Mesenchymal stem cell (in vitro differentiated cells and primary cell): ENCODE measurements around the gene DLK2.

ENCODE experiments used
- DNase-seq: peaks from one replicate; pipeline ENCODE4 v3.0.0-alpha.2; 2013
- H2AFZ ChIP-seq: one replicate; pipeline ENCODE4 v1.6.1; 2013; ENCODE audit warnings: low read depth, mild to moderate bottlenecking, control low read depth, inconsistent platforms, low read length, moderate library complexity
- H2AK5ac ChIP-seq: 2 replicates; pipeline ENCODE4 v1.6.1; 2013; ENCODE audit warnings: low read length, moderate library complexity, mild to moderate bottlenecking, inconsistent platforms; ENCODE audit not compliant: severe bottlenecking
- H2BK120ac ChIP-seq: one replicate; pipeline ENCODE4 v1.6.1; 2013; ENCODE audit warnings: low read depth, mild to moderate bottlenecking, inconsistent platforms, low read length, moderate library complexity
- H2BK12ac ChIP-seq, 2 experiments: one replicate each; pipeline ENCODE4 v1.6.1; 2013; ENCODE audit warnings: inconsistent platforms in 2 of 2, low read length in 2 of 2, mild to moderate bottlenecking in 2 of 2, moderate library complexity in 2 of 2, control low read depth in 1 of 2
- H2BK15ac ChIP-seq: one replicate; pipeline ENCODE4 v1.6.1; 2013; ENCODE audit warnings: mild to moderate bottlenecking, low read depth, inconsistent platforms; ENCODE audit not compliant: poor library complexity, severe bottlenecking
- H2BK5ac ChIP-seq: 2 replicates; pipeline ENCODE4 v1.6.1; 2013; ENCODE audit warnings: low read depth, mild to moderate bottlenecking, low read length, control low read depth, inconsistent platforms; ENCODE audit not compliant: poor library complexity, severe bottlenecking
- H3K14ac ChIP-seq, 2 experiments: one replicate each; pipeline ENCODE4 v1.6.1; 2013; ENCODE audit warnings: inconsistent platforms in 2 of 2, low read length in 2 of 2, control low read depth in 1 of 2, mild to moderate bottlenecking in 1 of 2, moderate library complexity in 1 of 2
- H3K18ac ChIP-seq, 2 experiments: one replicate each; pipeline ENCODE4 v1.6.1; 2013; ENCODE audit warnings: inconsistent platforms in 2 of 2, low read length in 2 of 2, control low read depth in 1 of 2, low read depth in 1 of 2, mild to moderate bottlenecking in 1 of 2
- H3K23ac ChIP-seq, 2 experiments: one replicate each; pipeline ENCODE4 v1.6.1; 2013; ENCODE audit warnings: inconsistent platforms in 2 of 2, low read length in 2 of 2, mild to moderate bottlenecking in 2 of 2, moderate library complexity in 2 of 2, control low read depth in 1 of 2
- H3K27ac ChIP-seq: 2 replicates; pipeline ENCODE4 v1.5.1; 2013; ENCODE audit warnings: mild to moderate bottlenecking, moderate library complexity, low read length, control low read depth, inconsistent platforms; ENCODE audit not compliant: poor library complexity, severe bottlenecking
- H3K27me3 ChIP-seq, 2 experiments: 2 replicates each; pipeline versions ENCODE4 v1.6.1 to v1.7.0; 2013; ENCODE audit warnings: low read length in 2 of 2, mild to moderate bottlenecking in 2 of 2, moderate library complexity in 2 of 2, control low read depth in 1 of 2, inconsistent platforms in 1 of 2; ENCODE audit not compliant: control insufficient read depth in 1 of 2, insufficient read depth in 1 of 2
- H3K36me3 ChIP-seq, 2 experiments: 2 replicates each; pipeline versions ENCODE4 v1.6.1 to v1.7.0; 2013; ENCODE audit warnings: low read length in 2 of 2, control low read depth in 1 of 2, inconsistent platforms in 1 of 2, low read depth in 1 of 2, mild to moderate bottlenecking in 1 of 2; ENCODE audit not compliant: insufficient read depth in 2 of 2, control insufficient read depth in 1 of 2
- H3K4ac ChIP-seq, 2 experiments: one replicate each; pipeline ENCODE4 v1.6.1; 2013; ENCODE audit warnings: inconsistent platforms in 2 of 2, low read length in 2 of 2, mild to moderate bottlenecking in 2 of 2, moderate library complexity in 2 of 2, control low read depth in 1 of 2, low read depth in 1 of 2
- H3K4me1 ChIP-seq: 2 replicates; pipeline ENCODE4 v1.6.1; 2013; ENCODE audit warnings: low read depth, low read length, control low read depth; ENCODE audit not compliant: control insufficient read depth, insufficient read depth
- H3K4me2 ChIP-seq: 2 replicates; pipeline ENCODE4 v1.6.1; 2013; ENCODE audit warnings: low read length, mild to moderate bottlenecking, inconsistent platforms; ENCODE audit not compliant: poor library complexity, severe bottlenecking
- H3K4me3 ChIP-seq, 2 experiments: 2 replicates each; pipeline versions ENCODE4 v1.5.1 to v1.7.0; 2013; ENCODE audit warnings: low read length in 2 of 2, mild to moderate bottlenecking in 2 of 2, control low read depth in 1 of 2, low read depth in 1 of 2; ENCODE audit not compliant: insufficient read depth in 1 of 2
- H3K79me1 ChIP-seq: replicated peaks from 2 replicates; pipeline ENCODE4 v1.6.1; 2013; ENCODE audit warnings: mild to moderate bottlenecking, control low read depth, low read length, inconsistent platforms; ENCODE audit not compliant: poor library complexity, severe bottlenecking
- H3K9ac ChIP-seq: 2 replicates; pipeline ENCODE4 v1.7.0; 2013; ENCODE audit warnings: mild to moderate bottlenecking, low read length, moderate library complexity
- H3K9me3 ChIP-seq: 2 replicates; pipeline ENCODE4 v1.7.0; 2013; ENCODE audit warnings: mild to moderate bottlenecking, low read length; ENCODE audit not compliant: control insufficient read depth
- H4K8ac ChIP-seq: one replicate; pipeline ENCODE4 v1.6.1; 2013; ENCODE audit warnings: inconsistent platforms, mild to moderate bottlenecking, low read length, moderate library complexity
- H4K91ac ChIP-seq: one replicate; pipeline ENCODE4 v1.6.1; 2013; ENCODE audit warnings: mild to moderate bottlenecking, low read length, inconsistent platforms
- WGBS: methylation state at CpG from one replicate; pipeline ENCODE4 v1.1.7; 2013; ENCODE audit warnings: mixed read lengths; 5-methylcytosine and 5-hydroxymethylcytosine counted together

Gene DLK2

GRCh38 chr6:43445576-43445975 lies 9.8 kb downstream of the DLK2 start:
- no peak overlapping the region for H2AFZ ChIP-seq
- H2AK5ac ChIP-seq = no peak overlapping the region
- H3K9ac ChIP-seq = no peak overlapping the region
- no peak overlapping the region for H3K4me2 ChIP-seq
- H3K4ac ChIP-seq = no peak overlapping the region
- H3K4me1 ChIP-seq = no peaks in the 10 kb centered on the region
- DNase-seq = no peak
- WGBS = 98% methylated on average over 16 of the region's 16 CpGs
- no peaks in the 10 kb centered on the region for H3K9me3 ChIP-seq
- H3K27ac ChIP-seq = no peak overlapping the region
- H3K36me3 ChIP-seq = peaks cover 85 to 88% of the 10 kb centered on the region in 2 experiments
- no peak overlapping the region for H3K18ac ChIP-seq
- H3K23ac ChIP-seq = no peak overlapping the region
- no peak overlapping the region for H3K4me3 ChIP-seq
- H2BK12ac ChIP-seq = no peak overlapping the region
- no peak overlapping the region for H2BK120ac ChIP-seq
- H3K79me1 ChIP-seq = no peaks in the 10 kb centered on the region
- no peak overlapping the region for H4K8ac ChIP-seq
- H2BK15ac ChIP-seq = no peak overlapping the region
- no peaks in the 10 kb centered on the region for H3K27me3 ChIP-seq
- no peak overlapping the region for H4K91ac ChIP-seq
- H3K14ac ChIP-seq = no peak overlapping the region
- H2BK5ac ChIP-seq = no peak overlapping the region

GRCh38 chr6:43444582-43444981 lies 10.8 kb downstream of the DLK2 start:
- Histone ChIP-seq H3K4me3 (no peak overlapping the region), H3K27ac (no peak overlapping the region), H2AFZ (no peak overlapping the region), H3K36me3 (peaks cover 84 to 87% of the 10 kb centered on the region in 2 experiments), H3K14ac (no peak overlapping the region), H2BK120ac (no peak overlapping the region), H3K9me3 (no peaks in the 10 kb centered on the region), H3K4me2 (no peak overlapping the region), H3K27me3 (no peaks in the 10 kb centered on the region), H4K8ac (no peak overlapping the region), H3K18ac (no peak overlapping the region), H3K4ac (no peak overlapping the region), H2BK5ac (no peak overlapping the region), H4K91ac (no peak overlapping the region), H3K79me1 (no peaks in the 10 kb centered on the region), H3K23ac (no peak overlapping the region), H3K9ac (no peak overlapping the region), H3K4me1 (no peaks in the 10 kb centered on the region), H2BK12ac (no peak overlapping the region), H2BK15ac (no peak overlapping the region), H2AK5ac (no peak overlapping the region)
- DNase-seq = no peak
- WGBS = 96% methylated on average over 6 of the region's 8 CpGs

GRCh38 chr6:43444036-43444435 lies 11.3 kb downstream of the DLK2 start:
- no peak overlapping the region for H3K18ac ChIP-seq
- no peak for DNase-seq

GRCh38 chr6:43442935-43443334 lies 12.4 kb downstream of the DLK2 start:
- H4K8ac ChIP-seq = no peak overlapping the region

More at GRCh38 chr6:43444036-43444435, 11.3 kb downstream of the DLK2 start:
- H3K4me1 ChIP-seq = no peaks in the 10 kb centered on the region
- no peak overlapping the region for H3K4ac ChIP-seq
- no peak overlapping the region for H2BK5ac ChIP-seq
- H3K9me3 ChIP-seq = no peaks in the 10 kb centered on the region
- no peak overlapping the region for H3K27ac ChIP-seq
- H3K4me3 ChIP-seq = no peak overlapping the region
- no peak overlapping the region for H2AK5ac ChIP-seq
- H3K27me3 ChIP-seq = no peaks in the 10 kb centered on the region
- no peak overlapping the region for H2BK120ac ChIP-seq
- no peak overlapping the region for H3K4me2 ChIP-seq
- no peak overlapping the region for H3K9ac ChIP-seq
- H2BK12ac ChIP-seq = no peak overlapping the region
- 94% methylated on average over 9 of the region's 10 CpGs for WGBS
- no peaks in the 10 kb centered on the region for H3K79me1 ChIP-seq
- H4K91ac ChIP-seq = no peak overlapping the region
- H2AFZ ChIP-seq = no peak overlapping the region
- H3K36me3 ChIP-seq = peaks cover 82 to 88% of the 10 kb centered on the region in 2 experiments
- no peak overlapping the region for H2BK15ac ChIP-seq
- no peak overlapping the region for H3K14ac ChIP-seq
- no peak overlapping the region for H4K8ac ChIP-seq
- no peak overlapping the region for H3K23ac ChIP-seq

More at GRCh38 chr6:43442935-43443334, 12.4 kb downstream of the DLK2 start:
- no peaks in the 10 kb centered on the region for H3K79me1 ChIP-seq
- H3K27me3 ChIP-seq = no peaks in the 10 kb centered on the region
- H3K4me3 ChIP-seq = no peak overlapping the region
- H4K91ac ChIP-seq = no peak overlapping the region
- no peak overlapping the region for H2AFZ ChIP-seq
- no peak overlapping the region for H3K4me2 ChIP-seq
- H3K14ac ChIP-seq = no peak overlapping the region
- 93% methylated on average over 14 of the region's 14 CpGs for WGBS
- H3K23ac ChIP-seq = no peak overlapping the region
- no peak for DNase-seq
- H2BK120ac ChIP-seq = no peak overlapping the region
- H3K27ac ChIP-seq = no peak overlapping the region
- no peak overlapping the region for H2BK5ac ChIP-seq
- no peaks in the 10 kb centered on the region for H3K9me3 ChIP-seq
- no peak overlapping the region for H3K9ac ChIP-seq
- no peaks in the 10 kb centered on the region for H3K4me1 ChIP-seq
- no peak overlapping the region for H3K18ac ChIP-seq
- no peak overlapping the region for H2BK12ac ChIP-seq
- no peak overlapping the region for H2BK15ac ChIP-seq
- H3K36me3 ChIP-seq = peaks cover 80 to 88% of the 10 kb centered on the region in 2 experiments
- H2AK5ac ChIP-seq = no peak overlapping the region
- no peak overlapping the region for H3K4ac ChIP-seq
